H54 (cell line): Measurements from ENCODE around the gene RUNX2.

Source experiments
- DNase-seq: peaks from one replicate; pipeline ENCODE4 v3.0.0; 2011; ENCODE audit warnings: low spot score, mixed read lengths; ENCODE audit not compliant: insufficient read length
- FAIRE-seq: peaks from 3 replicates; lab custom pipeline; 2011; peaks lifted over from hg19 to GRCh38; lab: Jason Lieb, UNC
- POLR2A ChIP-seq: IDR thresholded peaks from 2 replicates; pipeline ENCODE4 v1.6.1; 2011; ENCODE audit warnings: low read depth, mild to moderate bottlenecking, low read length

Gene RUNX2

DNA sequence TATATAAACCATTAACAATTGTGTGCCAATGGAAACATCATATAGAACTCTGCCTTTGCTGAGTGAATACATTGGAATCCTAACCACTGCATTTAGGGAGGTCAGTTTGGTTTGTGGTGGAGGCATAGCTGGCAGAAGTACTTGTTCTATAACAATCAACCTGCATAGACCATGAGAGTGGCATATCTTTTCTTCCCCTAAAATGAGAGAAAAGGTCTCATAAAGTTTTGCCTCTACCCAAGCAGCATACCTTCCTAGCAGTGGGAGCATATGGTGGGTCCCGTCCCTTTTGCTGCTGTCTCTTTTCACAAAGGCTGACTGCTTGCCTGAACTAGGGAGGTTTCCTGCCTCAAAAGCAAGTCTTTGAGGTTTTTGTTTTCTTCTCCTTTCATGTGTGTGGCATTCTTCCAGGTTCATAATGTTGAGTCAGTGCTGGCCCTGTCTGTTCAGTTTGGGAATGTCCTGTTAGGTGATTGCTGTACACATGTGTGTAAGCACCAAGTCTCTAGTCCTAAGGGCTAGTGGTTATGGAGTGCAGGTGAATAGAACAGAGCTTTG lies 110.8 kb downstream of the RUNX2 start:
- no peak for DNase-seq

DNA sequence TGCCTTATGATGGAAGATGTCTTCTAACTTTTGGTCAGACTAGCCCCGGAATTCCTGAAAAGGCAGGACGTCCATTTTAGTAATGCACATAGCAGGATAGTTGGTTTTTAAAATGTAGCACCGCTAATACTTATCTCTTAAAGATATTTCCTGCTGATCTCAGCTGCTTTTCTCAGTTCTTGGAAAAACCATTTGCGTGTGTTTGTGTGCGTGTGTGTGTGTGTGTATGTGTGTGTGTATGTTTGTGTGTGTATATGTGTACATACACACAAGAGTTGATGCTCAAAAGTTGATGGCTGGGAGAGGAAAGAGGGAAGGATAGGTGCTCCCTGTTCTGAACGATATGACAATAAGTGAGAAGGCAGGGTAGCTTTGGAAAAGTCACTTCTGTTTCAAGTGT lies 111.3 kb downstream of the RUNX2 start:
- no peak for FAIRE-seq
- no peak for DNase-seq
- no peak for TF ChIP-seq POLR2A

More for the DNA sequence above, 110.8 kb downstream of the RUNX2 start:
- FAIRE-seq: peak; percentile 99
- TF ChIP-seq POLR2A: no peak

DNA sequence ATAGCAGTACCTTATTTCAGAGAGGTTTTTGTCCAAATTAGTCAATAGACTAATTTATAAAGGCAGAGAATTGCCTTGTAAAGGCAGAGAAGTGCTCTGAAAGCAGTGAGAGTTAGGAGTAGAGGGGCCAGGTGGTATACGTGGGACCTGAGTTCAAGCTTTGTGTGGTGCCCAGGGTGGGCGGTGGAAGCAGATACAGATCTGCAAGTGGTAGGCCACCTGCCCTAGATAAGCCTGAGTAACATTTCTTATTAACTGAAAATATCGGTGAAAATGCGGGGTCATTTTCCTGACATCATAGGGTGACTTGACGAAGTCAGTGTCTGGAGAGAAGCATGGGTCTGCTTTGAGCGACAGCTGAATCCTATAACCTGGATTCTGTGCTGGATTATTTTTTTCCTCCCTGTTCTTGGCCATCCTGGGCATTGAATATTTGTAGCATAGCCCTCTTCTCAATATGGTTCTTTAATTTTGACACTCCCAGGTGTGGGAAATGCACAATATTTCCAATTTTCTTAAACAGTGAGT lies 111.8 kb downstream of the RUNX2 start:
- TF ChIP-seq POLR2A: no peak
- FAIRE-seq: no peak
- DNase-seq: no peak

DNA sequence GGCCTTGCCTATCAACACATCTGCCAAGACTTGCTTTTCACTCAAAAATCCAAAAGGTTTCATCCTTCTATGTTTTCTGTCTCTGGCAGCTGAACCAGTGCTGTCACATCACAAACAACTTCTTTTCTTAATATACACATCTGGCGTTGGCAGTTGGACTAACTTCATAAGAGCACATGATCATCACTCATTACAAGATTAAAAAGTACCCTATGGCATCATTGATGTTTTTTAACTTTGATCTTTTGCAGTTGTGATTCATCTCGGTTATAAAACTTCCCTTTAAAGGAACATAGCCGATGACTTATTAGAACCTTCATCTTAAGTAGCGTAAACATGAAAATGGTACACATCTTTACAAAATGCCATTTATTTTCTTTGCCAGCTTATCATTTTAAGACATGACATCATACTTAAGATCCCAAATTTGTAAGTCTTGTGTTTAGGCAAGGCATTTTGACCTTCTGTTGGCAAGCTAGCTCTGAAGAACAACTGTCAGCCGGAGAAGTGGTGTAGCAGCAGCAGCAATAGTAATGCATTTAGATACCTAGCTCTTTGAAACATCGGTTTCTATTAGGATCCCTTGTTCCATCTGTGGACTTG lies 113.8 kb downstream of the RUNX2 start:
- no peak for TF ChIP-seq POLR2A
- FAIRE-seq (no peak), DNase-seq (no peak)

DNA sequence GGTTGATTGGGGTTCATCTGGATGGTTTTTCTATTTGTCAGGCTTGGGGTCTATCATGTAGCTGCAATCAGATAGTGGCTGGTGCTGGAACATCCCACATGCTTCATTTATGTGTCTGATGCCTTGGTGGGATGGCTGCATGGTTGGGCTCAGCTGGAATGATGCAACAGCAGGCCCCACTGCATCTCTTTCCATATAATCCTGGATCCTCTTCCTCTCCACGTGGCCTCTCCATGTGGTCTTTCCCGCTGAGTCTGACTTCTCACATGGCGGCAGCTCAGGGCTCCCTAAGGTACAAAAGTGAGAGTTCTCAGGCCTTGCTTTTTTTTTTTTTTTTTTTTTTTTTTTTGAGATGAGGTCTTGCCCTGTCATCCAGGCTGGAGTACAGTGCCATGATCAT lies 114.6 kb downstream of the RUNX2 start:
- no peak for TF ChIP-seq POLR2A
- no peak for FAIRE-seq
- no peak for DNase-seq

DNA sequence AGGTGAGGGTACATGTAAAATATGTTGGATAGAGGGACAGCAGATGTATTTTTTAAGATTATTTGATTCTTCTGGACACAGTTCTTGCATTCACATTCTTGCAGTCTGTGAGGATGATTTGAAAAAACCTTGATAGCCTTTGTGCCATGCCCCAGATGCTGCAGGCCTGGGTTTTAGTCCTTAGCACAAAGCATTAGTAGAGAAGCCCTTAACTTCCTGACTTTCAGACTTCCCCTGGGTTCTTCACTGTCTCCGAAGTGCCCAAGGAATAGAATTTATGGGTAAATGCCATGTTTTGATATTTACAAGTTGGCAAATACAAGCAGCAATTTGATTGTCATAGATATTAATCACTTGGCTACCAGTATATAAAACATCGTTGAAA lies 117.2 kb downstream of the RUNX2 start:
- FAIRE-seq (no peak), DNase-seq (no peak)
- no peak for TF ChIP-seq POLR2A

DNA sequence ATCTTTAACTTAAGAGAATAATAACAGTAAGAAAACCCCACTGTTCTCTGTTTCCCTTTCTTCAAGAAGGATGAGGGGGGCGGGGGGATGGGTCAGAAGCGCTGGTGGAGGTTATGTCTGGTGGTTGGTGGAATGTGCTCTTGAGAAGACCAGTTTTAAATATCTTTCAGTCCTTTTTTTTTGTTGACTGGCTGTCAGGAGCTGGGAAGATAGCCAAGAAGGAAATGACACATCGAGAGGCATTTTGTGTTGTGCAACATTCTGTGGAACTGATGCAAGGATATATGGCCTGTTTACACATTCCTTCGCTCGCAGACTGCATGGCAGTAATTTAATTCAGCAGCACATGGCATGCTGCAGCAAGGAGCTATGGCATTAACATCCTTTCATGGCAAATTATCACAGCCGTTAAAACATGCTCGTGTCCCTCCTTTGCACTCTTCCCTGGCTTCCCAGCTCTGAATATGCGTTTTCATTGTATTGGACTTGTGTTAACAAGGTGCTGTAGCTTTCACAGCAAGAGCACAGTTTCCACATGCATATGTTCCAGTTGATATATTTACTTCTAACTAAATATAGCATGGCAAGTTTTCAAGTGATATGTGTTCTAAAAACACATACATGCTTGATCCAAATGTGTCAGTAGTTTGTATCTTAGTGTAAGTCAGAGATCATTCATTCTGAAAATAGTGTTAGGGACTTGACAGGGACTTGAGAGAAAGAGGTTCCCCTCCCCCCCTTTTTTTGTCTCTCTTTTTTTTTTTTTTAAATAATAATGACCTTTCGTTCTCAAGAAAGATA lies 117.8 kb downstream of the RUNX2 start:
- TF ChIP-seq POLR2A: no peak
- DNase-seq: peak; percentile 61

DNA sequence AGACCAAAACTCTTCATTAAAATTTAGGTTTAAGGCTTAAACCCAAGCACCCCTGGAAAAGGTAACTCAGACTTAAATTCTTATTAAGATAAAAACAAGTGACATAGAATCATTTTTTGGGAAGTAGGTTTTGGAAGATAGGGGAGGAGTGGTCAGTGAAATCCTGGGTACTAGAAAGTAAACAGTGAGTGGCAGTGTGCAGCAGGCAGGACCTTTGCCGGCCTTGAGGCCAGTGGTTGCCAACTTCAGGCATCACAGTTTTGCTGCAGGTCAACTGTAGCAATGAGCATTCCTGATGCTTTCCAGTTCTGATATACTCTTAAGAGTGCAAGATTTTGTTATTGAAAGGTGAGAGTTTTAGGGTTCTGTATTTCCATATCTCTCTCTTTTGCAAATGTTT lies 118.9 kb downstream of the RUNX2 start:
- TF ChIP-seq POLR2A: no peak
- no peak for FAIRE-seq

More for the DNA sequence above, 117.8 kb downstream of the RUNX2 start:
- FAIRE-seq: peak; percentile 98

DNA sequence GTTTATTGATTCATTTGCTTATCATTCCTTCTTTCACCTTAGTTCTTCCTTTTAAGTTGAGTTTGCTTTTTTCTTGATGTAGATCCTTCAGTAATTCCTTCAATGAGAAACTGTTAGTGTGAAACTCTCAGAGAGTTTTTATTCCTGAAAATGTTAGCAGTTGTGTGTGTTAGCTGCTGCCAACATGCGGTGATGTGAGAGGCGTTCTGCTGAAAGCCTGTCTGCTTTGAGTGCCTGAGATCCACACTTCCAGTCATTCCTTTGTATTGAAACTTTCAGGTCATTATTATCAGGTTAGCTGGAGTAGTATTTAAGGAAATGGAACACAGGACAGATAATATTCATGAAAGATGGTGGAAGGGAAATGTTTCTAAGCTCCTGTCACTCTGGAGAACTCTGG lies 119.6 kb downstream of the RUNX2 start:
- TF ChIP-seq POLR2A: no peak
- DNase-seq (no peak), FAIRE-seq (no peak)

More for the DNA sequence above, 118.9 kb downstream of the RUNX2 start:
- DNase-seq: no peak

DNA sequence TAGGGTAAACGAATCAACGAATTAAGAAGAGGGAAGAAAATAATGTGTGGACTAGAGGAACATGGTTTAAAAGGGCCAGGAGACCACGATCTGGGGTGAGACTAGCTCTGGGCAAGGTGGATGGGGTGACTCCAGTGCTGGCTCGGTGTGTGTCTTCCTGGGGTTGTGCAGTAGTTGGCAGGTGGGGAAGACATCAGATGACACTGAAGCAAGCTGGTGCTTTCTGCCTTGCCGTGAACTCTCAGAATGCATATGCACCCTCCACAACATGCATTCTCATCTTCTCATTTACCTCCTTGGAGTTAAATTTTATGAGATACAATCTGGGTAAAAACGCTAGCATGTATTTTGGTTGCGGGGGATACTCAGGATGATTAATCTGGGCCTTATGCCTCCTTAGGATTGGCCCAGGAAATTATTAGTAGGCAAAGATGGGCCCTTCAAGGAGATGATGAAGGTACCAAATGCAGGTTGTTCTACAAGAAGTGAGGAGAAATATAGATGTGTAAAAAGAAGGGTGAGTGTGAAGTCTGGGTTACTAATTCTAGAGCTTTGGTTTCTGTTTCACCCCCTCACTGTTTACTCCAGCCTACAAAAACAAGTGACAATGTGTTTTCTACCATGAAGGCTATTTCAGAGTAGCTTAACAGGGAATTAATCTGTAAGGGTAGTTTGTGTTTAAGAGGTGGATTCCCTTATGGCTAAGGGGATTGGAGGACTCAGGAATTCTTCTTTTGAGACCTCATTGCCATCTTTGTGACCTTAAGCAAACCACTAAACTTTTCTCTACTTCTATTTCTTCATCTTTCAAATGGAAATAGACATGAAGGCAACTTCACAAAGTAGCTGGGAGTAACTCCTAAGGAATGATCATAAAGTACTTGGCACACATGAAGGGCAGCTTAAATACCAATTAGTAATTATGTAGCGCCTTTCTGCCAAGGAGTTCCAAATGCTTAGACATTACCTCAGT lies 120.6 kb downstream of the RUNX2 start:
- DNase-seq (no peak), FAIRE-seq (no peak)
- TF ChIP-seq POLR2A: no peak

DNA sequence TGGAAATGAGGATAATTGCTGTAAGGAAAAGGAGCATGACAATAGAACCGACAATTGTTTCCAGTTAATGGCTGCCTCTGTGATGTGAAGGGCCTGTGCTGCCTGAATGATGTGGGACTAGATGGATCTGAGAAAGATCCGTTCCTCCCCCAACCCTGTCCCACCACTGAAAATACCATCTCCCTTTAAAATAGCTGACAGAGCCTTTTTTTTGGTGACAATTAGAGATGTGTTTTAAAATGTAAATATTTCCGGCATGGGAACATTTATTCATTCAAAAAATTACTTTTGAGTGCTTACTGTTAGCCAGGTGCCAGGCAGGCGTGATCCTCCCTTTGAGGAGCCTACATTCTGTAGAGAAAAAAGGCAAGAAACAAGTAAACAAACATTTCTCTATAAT lies 122.0 kb downstream of the RUNX2 start:
- DNase-seq (no peak), FAIRE-seq (no peak)
- no peak for TF ChIP-seq POLR2A

DNA sequence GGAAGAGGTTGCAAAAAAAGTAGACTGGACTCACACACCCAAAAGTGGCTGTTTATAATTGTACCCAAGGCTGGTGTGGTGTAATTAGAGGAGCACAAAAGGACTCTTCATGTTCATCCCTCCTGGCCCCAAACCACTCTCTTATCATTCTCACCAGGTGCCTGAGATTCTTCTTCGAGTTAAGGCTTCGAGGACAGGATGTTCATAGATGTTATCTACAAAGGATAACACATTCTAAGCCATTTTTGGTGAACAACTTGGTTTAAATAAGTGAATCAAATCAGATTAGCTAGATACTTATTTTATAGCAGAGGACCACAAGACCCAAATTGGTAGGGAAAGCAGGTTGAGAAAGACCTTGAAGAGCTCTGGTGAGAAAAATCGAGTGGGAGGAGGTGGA lies 122.7 kb downstream of the RUNX2 start:
- DNase-seq (no peak), FAIRE-seq (no peak)
- no peak for TF ChIP-seq POLR2A

DNA sequence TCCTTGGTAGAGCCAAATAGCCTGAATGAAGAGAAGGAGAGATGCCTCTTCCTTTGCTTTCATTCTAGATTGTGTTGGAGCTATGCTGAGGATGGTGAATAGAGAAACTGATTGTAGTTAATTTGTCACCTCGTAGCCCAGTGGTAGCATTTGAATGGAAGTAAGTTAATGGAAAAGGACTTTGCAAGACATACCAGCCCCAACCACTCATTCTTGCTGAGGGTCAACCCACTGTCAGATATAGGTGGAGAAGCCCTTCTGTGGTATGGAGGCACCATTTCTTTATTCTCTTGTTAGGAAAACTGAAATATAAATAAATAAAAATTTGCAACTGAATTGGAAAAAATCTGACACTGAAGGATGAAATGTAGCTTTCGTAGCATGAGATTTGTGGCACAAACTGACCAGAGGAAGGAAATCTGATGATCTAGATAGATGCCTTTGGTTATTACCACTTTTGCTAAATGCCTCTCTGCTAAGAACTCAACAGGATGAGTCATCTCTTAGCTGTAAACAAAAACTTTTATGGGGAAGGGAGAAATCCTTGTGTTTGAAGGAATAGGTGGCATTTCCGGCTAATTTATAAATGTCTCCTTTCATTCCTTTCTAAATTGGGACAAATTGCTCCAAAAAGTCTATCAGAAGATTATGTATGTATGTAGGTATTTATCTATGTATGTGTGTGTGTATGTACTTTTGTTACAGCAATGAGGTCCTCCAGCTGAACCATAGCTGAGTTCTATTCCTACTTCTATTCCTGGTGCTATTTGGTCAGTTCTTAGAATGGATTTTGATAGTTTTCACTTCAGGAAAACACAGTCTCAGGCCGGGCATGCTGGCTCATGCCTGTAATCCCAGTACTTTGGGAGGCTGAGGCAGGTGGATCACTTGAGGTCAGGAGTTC lies 126.1 kb downstream of the RUNX2 start:
- no peak for TF ChIP-seq POLR2A
- peak; percentile 30 for DNase-seq
- FAIRE-seq: peak; percentile 94
